ENCODE data around the gene TUBE1. TPM values are rescaled to one million over a fixed set of nuclear protein-coding genes. Genes with fewer than 3 reads are reported as not detected.

TUBE1 gene
- total and polyA plus RNA-seq, 2 donors = 19.5 to 80.2 TPM

- 40% methylated on average over 8 of the region's 8 CpGs for WGBS
- no peak for DNase-seq (ENCODE audit: extremely low spot score)
- Histone ChIP-seq H3K4me3 (ENCODE audit: low read depth, low read length) (no peak overlapping the region), H3K36me3 (ENCODE audit: insufficient read depth) (no peaks in the 10 kb centered on the region), H3K4me1 (ENCODE audit: insufficient read depth) (no peaks in the 10 kb centered on the region), H3K27ac (ENCODE audit: low read depth) (no peak overlapping the region)
Measured at GRCh38 chr6:112037783-112038216, 49.5 kb downstream of the TUBE1 start.

- Histone ChIP-seq H3K27ac (ENCODE audit: low read depth) (no peak overlapping the region), H3K4me3 (ENCODE audit: low read depth, low read length) (no peak overlapping the region), H3K4me1 (ENCODE audit: insufficient read depth) (no peaks in the 10 kb centered on the region), H3K36me3 (ENCODE audit: insufficient read depth) (no peaks in the 10 kb centered on the region)
- 92% methylated on average over 4 of the region's 4 CpGs for WGBS
- no peak for DNase-seq (ENCODE audit: extremely low spot score)
Measured at GRCh38 chr6:112036088-112036637, 51.1 kb downstream of the TUBE1 start.

GRCh38 chr6:112034616-112034995, 52.7 kb downstream of the TUBE1 start:
- WGBS = 86% methylated on average over 4 of the region's 4 CpGs
- Histone ChIP-seq H3K4me3 (ENCODE audit: low read depth, low read length) (no peak overlapping the region), H3K4me1 (ENCODE audit: insufficient read depth) (no peaks in the 10 kb centered on the region), H3K27ac (ENCODE audit: low read depth) (no peak overlapping the region), H3K36me3 (ENCODE audit: insufficient read depth) (no peaks in the 10 kb centered on the region)
- no peak for DNase-seq (ENCODE audit: extremely low spot score)

GRCh38 chr6:112033791-112034615, 53.3 kb downstream of the TUBE1 start:
- no peak overlapping the region for H3K27ac ChIP-seq (ENCODE audit: low read depth)
- no peak for DNase-seq (ENCODE audit: extremely low spot score)
- H3K36me3 ChIP-seq (ENCODE audit: insufficient read depth) = no peaks in the 10 kb centered on the region
- no peak overlapping the region for H3K4me3 ChIP-seq (ENCODE audit: low read depth, low read length)
- WGBS = 77% methylated on average over 6 of the region's 6 CpGs
- H3K4me1 ChIP-seq (ENCODE audit: insufficient read depth) = no peaks in the 10 kb centered on the region

- no peaks in the 10 kb centered on the region for H3K36me3 ChIP-seq (ENCODE audit: insufficient read depth)
- no peaks in the 10 kb centered on the region for H3K4me1 ChIP-seq (ENCODE audit: insufficient read depth)
- no peak overlapping the region for H3K4me3 ChIP-seq (ENCODE audit: low read depth, low read length)
- DNase-seq (ENCODE audit: extremely low spot score) = no peak
- H3K27ac ChIP-seq (ENCODE audit: low read depth) = no peak overlapping the region
- WGBS = 78% methylated on average over 6 of the region's 6 CpGs
Measured at GRCh38 chr6:112032728-112033127, 54.6 kb downstream of the TUBE1 start.

- H3K4me3 ChIP-seq (ENCODE audit: low read depth, low read length) = no peak overlapping the region
- H3K27ac ChIP-seq (ENCODE audit: low read depth) = no peak overlapping the region
- no peaks in the 10 kb centered on the region for H3K36me3 ChIP-seq (ENCODE audit: insufficient read depth)
- 94% methylated on average over 6 of the region's 6 CpGs for WGBS
- H3K4me1 ChIP-seq (ENCODE audit: insufficient read depth) = no peaks in the 10 kb centered on the region
- no peak for DNase-seq (ENCODE audit: extremely low spot score)
Measured at GRCh38 chr6:112031960-112032359, 55.3 kb downstream of the TUBE1 start.

- no peaks in the 10 kb centered on the region for H3K4me1 ChIP-seq (ENCODE audit: insufficient read depth)
- 45% methylated on average over 3 of the region's 3 CpGs for WGBS
- no peaks in the 10 kb centered on the region for H3K36me3 ChIP-seq (ENCODE audit: insufficient read depth)
- no peak overlapping the region for H3K4me3 ChIP-seq (ENCODE audit: low read depth, low read length)
- peak overlapping the region; percentile 19 for H3K27ac ChIP-seq (ENCODE audit: low read depth)
- no peak for DNase-seq (ENCODE audit: extremely low spot score)
Measured at GRCh38 chr6:112030961-112031660, 56.2 kb downstream of the TUBE1 start.

GRCh38 chr6:112030206-112030960, 56.9 kb downstream of the TUBE1 start:
- WGBS = 77% methylated on average over 7 of the region's 7 CpGs
- H3K27ac ChIP-seq (ENCODE audit: low read depth) = peak overlapping the region; percentile 14
- no peak for DNase-seq (ENCODE audit: extremely low spot score)

GRCh38 chr6:112029045-112029822, 58.0 kb downstream of the TUBE1 start:
- no peak for DNase-seq (ENCODE audit: extremely low spot score)
- H3K27ac ChIP-seq (ENCODE audit: low read depth) = no peak overlapping the region
- H3K4me3 ChIP-seq (ENCODE audit: low read depth, low read length) = no peak overlapping the region
- WGBS = 81% methylated on average over 15 of the region's 15 CpGs
- H3K4me1 ChIP-seq (ENCODE audit: insufficient read depth) = no peaks in the 10 kb centered on the region
- H3K36me3 ChIP-seq (ENCODE audit: insufficient read depth) = no peaks in the 10 kb centered on the region

More at GRCh38 chr6:112030206-112030960, 56.9 kb downstream of the TUBE1 start:
- Histone ChIP-seq H3K4me1 (ENCODE audit: insufficient read depth) (no peaks in the 10 kb centered on the region), H3K4me3 (ENCODE audit: low read depth, low read length) (no peak overlapping the region), H3K36me3 (ENCODE audit: insufficient read depth) (no peaks in the 10 kb centered on the region)

GRCh38 chr6:112027942-112028674, 59.2 kb downstream of the TUBE1 start:
- H3K4me1 ChIP-seq (ENCODE audit: insufficient read depth) = no peaks in the 10 kb centered on the region
- DNase-seq (ENCODE audit: extremely low spot score) = no peak
- no peak overlapping the region for H3K27ac ChIP-seq (ENCODE audit: low read depth)
- no peak overlapping the region for H3K4me3 ChIP-seq (ENCODE audit: low read depth, low read length)
- no peaks in the 10 kb centered on the region for H3K36me3 ChIP-seq (ENCODE audit: insufficient read depth)
- 71% methylated on average over 3 of the region's 3 CpGs for WGBS

GRCh38 chr6:112026933-112027332, 60.3 kb downstream of the TUBE1 start:
- no peaks in the 10 kb centered on the region for H3K4me1 ChIP-seq (ENCODE audit: insufficient read depth)
- H3K27ac ChIP-seq (ENCODE audit: low read depth) = no peak overlapping the region
- no peak for DNase-seq (ENCODE audit: extremely low spot score)
- WGBS = 95% methylated on average over 4 of the region's 4 CpGs
- no peaks in the 10 kb centered on the region for H3K36me3 ChIP-seq (ENCODE audit: insufficient read depth)
- H3K4me3 ChIP-seq (ENCODE audit: low read depth, low read length) = no peak overlapping the region

- WGBS = 97% methylated on average over 4 of the region's 4 CpGs
- Histone ChIP-seq H3K4me1 (ENCODE audit: insufficient read depth) (no peaks in the 10 kb centered on the region), H3K27ac (ENCODE audit: low read depth) (no peak overlapping the region), H3K4me3 (ENCODE audit: low read depth, low read length) (no peak overlapping the region), H3K36me3 (ENCODE audit: insufficient read depth) (no peaks in the 10 kb centered on the region)
- DNase-seq (ENCODE audit: extremely low spot score) = no peak
Measured at GRCh38 chr6:112024464-112024863, 62.8 kb downstream of the TUBE1 start.
